ENCODE results near the gene PRPF19.

Gene PRPF19

GRCh38 chr11:60937811-60938210, 31.4 kb upstream of the PRPF19 start:
- no peak for DNase-seq

GRCh38 chr11:60937144-60937527, 30.8 kb upstream of the PRPF19 start:
- DNase-seq: no peak

GRCh38 chr11:60936467-60937143, 30.2 kb upstream of the PRPF19 start:
- no peak for DNase-seq

GRCh38 chr11:60935676-60936442, 29.5 kb upstream of the PRPF19 start:
- peak in 1 of 4 experiments; percentile 46 for DNase-seq

- peak in 1 of 4 experiments; percentile 49 for DNase-seq
Measured at GRCh38 chr11:60934790-60935605, 28.6 kb upstream of the PRPF19 start.

GRCh38 chr11:60934124-60934789, 27.9 kb upstream of the PRPF19 start:
- DNase-seq: peak in 1 of 4 experiments; percentile 40

- peak in 3 of 4 experiments; percentile 40 to 46 (median 40) for DNase-seq
Measured at GRCh38 chr11:60933416-60934123, 27.2 kb upstream of the PRPF19 start.

GRCh38 chr11:60932605-60933356, 26.4 kb upstream of the PRPF19 start:
- no peak for DNase-seq

- DNase-seq: no peak
Measured at GRCh38 chr11:60931917-60932316, 25.5 kb upstream of the PRPF19 start.

- DNase-seq: no peak
Measured at GRCh38 chr11:60930394-60930793, 24.0 kb upstream of the PRPF19 start.

- DNase-seq: no peak
Measured at GRCh38 chr11:60929764-60930163, 23.4 kb upstream of the PRPF19 start.

GRCh38 chr11:60928563-60929001, 22.2 kb upstream of the PRPF19 start:
- DNase-seq: no peak

GRCh38 chr11:60927600-60927999, 21.2 kb upstream of the PRPF19 start:
- DNase-seq: no peak

- DNase-seq: no peak
Measured at GRCh38 chr11:60927061-60927592, 20.7 kb upstream of the PRPF19 start.

GRCh38 chr11:60926500-60926899, 20.1 kb upstream of the PRPF19 start:
- DNase-seq: no peak

GRCh38 chr11:60925868-60926267, 19.5 kb upstream of the PRPF19 start:
- peak in 3 of 4 experiments; percentile 29 to 67 (median 46) for DNase-seq

- DNase-seq: no peak
Measured at GRCh38 chr11:60924906-60925853, 18.8 kb upstream of the PRPF19 start.

GRCh38 chr11:60924110-60924905, 17.9 kb upstream of the PRPF19 start, which contains the start of gene TMEM132A:
Gene TMEM132A (plus strand): TSS chr11:60924460. CDS start chr11:60924634, 174 bp downstream.
- peak in 3 of 4 experiments; percentile 30 to 79 (median 57) for DNase-seq

GRCh38 chr11:60923800-60924109, 17.4 kb upstream of the PRPF19 start:
- DNase-seq: no peak

All from suppressor macrophage (primary cell).